Measurements from ENCODE around the gene SGMS1.

GRCh38 chr10:50572017-50572491 lies 51.7 kb downstream of the SGMS1 start:
- TF ChIP-seq CTCF (IDR thresholded peaks at IDR 0.05; ENCODE audit: extremely low read depth in 1 of 2, insufficient read depth in 1 of 2, low read depth in 1 of 2, low read length in 2 of 2) (no peak), POLR2A (IDR thresholded peaks at IDR 0.05; ENCODE audit: low read depth, low read length) (no peak), POLR2AphosphoS5 (IDR thresholded peaks at IDR 0.05; ENCODE audit: insufficient read depth, low read depth, low read length) (no peak), MYC (IDR thresholded peaks at IDR 0.05; ENCODE audit: low read depth, low read length) (no peak), MAX (IDR thresholded peaks at IDR 0.05; ENCODE audit: insufficient read depth, insufficient read length) (no peak), EZH2 (IDR thresholded peaks at IDR 0.05; ENCODE audit: borderline replicate concordance, low read depth, low read length, severe bottlenecking) (no peak), JUN (IDR thresholded peaks at IDR 0.05; ENCODE audit: borderline replicate concordance, insufficient read depth, insufficient read length, low read depth) (no peak), FOS (IDR thresholded peaks at IDR 0.05; ENCODE audit: borderline replicate concordance, insufficient read depth, low read length) (no peak)

All from endothelial cell of umbilical vein (primary cell).